GM18909 (cell line): ENCODE data around the gene PKNOX2.
A peak's percentile ranks its signal among the peaks of the same experiment; 100 is the strongest.

ENCODE experiments used
- ATAC-seq: cut with Tn5 transposase; IDR thresholded peaks from one replicate; pipeline ENCODE4 v1.9.1; 2021; ENCODE audit warnings: mild to moderate bottlenecking; ENCODE audit not compliant: unreplicated experiment, poor library complexity

Gene PKNOX2

GRCh38 chr11:125394296-125394695 lies 229.7 kb downstream of the PKNOX2 start:
- no peak for ATAC-seq

GRCh38 chr11:125397421-125397820 lies 232.9 kb downstream of the PKNOX2 start:
- no peak for ATAC-seq

- no peak for ATAC-seq
Measured at GRCh38 chr11:125398475-125398874, 233.9 kb downstream of the PKNOX2 start.

GRCh38 chr11:125398994-125399640 lies 234.6 kb downstream of the PKNOX2 start:
- ATAC-seq: no peak

GRCh38 chr11:125399945-125400344 lies 235.4 kb downstream of the PKNOX2 start:
- ATAC-seq: no peak

DNA sequence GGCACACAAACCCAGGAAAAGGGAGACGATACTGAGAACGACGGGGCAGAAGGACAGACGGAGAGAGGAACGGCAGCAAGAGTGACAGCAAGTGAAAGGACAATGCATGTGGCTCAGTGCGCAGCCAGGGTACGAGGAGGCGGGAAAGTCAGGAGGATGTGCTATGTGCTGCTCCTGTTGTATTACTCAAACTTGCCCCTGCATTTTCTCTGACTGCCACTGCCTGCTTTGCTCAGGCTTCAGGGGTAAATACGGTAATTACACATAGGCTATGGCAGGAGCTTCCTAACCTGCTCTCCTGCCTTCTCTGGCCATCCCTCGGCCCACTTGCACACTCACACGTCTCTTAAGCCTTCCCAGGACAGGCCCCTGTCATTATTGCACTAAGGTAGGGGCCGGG lies 236.7 kb downstream of the PKNOX2 start:
- no peak for ATAC-seq

DNA sequence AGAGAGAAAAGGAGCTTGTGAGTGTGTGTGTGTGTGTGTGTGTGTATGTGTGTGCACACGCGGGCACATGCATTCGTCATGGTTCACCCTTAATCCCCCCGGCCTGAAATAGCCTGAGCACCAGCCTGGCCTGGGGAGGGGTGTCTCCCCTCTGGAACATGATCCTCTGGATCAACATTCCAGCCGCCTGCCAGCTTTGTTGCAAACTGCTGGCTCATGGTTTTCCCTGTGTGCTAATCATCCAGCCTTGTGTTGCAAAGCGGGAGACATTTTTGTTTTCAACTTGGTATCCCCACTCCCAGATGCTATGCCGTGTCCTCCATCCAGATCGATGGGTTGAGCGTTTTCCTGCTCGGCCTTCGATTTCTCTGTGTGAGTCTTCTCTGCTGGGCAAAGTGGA lies 237.2 kb downstream of the PKNOX2 start:
- no peak for ATAC-seq

DNA sequence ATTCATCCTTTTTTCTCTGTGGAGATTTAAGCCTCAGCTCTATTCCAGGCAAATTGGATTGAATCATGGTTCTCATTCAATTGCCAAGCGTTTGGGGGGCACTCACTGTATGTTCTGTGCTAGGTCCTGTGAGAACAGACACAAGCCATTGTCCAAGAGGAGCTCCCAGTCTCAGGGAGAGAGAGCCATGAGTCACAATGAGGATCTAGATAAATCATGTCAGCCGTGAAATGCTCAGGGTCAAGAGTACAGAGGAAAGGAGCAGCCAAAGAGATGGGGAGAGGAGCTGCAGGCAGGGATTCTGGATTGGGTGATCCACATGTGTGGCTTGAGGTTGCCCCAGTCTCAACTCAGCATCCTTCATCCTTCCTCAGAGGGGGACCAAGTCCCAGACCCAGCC lies 237.9 kb downstream of the PKNOX2 start:
- ATAC-seq: no peak

DNA sequence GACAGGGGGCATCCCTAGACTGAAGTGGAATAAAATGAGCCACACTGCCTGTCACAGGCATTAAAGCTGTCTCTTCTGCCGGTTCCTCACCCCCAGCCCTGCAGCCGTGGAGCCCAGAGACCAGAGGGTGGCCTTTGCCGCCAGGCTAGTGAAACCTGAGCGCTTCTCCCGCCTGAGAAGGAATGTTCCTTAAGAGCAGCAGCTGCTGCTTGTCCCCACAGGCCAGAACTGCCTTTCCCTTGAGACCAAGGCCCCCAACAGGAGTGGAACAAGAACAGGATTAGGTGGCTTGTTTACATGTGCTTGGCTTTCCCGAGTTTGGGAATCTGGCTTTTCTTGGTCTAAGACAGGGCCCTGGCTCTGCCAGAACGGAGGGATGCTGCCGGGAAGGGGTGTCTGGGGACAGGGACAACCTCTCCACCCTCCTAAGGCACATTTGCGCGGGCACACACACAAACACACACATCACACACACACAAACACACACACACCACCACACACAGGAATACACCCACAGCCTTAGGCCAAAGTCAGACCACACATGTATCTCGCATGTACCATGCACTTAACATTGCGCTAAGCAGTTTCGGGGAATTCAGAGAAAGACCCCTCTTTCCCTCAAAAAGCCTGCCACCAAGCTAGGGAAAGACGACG lies 239.7 kb downstream of the PKNOX2 start:
- no peak for ATAC-seq

- peak; percentile 86 for ATAC-seq
Measured at GRCh38 chr11:125404811-125405790, 240.6 kb downstream of the PKNOX2 start.

- no peak for ATAC-seq
Measured at GRCh38 chr11:125407046-125407445, 242.5 kb downstream of the PKNOX2 start.

- ATAC-seq: no peak
Measured at GRCh38 chr11:125408311-125408711, 243.8 kb downstream of the PKNOX2 start.

GRCh38 chr11:125410091-125410490 lies 245.5 kb downstream of the PKNOX2 start:
- no peak for ATAC-seq

DNA sequence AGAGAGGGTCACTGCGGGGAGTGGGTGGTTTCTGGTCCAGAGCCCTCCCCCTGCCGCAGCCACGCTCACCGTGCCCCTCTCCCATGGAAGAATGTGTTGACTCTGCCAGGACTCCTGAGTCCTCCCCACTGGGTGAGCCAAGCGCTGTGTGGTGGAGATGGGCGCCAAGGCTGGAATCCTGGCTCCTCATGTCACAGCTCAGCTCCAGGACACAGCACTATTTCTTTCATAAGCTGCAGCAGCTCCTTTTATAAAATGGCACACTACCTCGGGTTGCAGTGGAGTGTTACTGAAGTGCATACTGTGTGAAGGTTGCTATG lies 247.6 kb downstream of the PKNOX2 start:
- ATAC-seq: no peak

GRCh38 chr11:125412509-125412908 lies 248.0 kb downstream of the PKNOX2 start:
- no peak for ATAC-seq

DNA sequence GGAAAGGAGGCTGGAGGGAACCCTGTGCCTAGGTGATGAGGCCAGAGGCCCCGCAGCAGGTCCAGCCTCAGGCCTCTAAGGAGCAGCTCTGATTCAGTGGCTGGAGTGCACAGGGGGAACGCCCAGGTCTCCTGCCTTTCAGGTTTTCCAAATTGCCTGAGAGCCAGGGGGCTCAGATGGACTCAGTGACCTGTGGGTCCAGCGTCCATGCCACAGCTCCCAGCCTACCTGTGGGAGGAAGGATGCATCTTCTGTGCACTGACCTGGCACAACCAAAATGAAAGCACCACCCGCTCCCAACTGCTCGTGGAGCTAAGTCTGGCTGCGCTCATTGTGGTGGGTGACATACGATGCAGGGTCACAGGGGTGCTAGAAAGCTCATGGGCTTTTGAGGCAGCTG lies 248.7 kb downstream of the PKNOX2 start:
- ATAC-seq: no peak

DNA sequence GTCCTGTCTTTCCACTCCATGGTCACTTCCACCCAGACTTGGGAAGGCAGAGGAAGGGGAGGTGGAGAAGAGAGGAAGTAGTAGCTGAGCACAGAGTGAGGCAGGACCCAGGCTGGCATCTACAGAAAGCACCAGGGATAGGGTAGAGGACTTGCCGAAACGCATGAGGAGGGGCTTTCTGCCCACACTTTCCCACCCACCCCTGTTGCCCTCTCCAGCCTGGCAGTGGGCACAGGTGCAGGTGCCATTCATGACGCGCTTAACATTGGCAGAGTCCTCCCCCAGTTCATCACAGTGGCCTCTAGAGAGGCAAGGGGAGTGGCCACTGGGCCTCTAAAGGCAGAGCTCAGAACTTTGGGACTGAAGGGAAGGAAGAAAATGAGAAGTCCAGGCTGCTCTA lies 249.6 kb downstream of the PKNOX2 start:
- ATAC-seq: no peak

- ATAC-seq: no peak
Measured at GRCh38 chr11:125416981-125417935, 252.7 kb downstream of the PKNOX2 start.

DNA sequence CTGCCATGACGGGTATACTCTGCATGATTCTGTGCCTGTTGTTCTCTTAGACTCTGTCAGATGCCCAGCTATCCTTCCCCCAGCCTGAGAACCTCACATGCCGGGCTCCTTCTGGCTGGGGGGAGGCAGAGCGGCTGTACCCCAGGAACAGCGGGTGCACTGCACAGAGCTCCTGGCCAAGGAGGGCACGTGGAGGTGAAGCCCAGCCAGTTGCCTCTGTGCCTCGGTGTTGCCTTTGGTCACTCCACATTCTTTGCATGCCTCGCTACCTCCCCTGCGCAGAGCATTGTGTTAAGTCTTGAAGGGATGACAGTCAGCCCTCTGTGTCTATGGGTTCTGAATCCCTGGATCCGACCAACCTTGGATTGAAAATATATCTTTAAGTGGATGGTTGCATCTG lies 253.8 kb downstream of the PKNOX2 start:
- no peak for ATAC-seq

- ATAC-seq: no peak
Measured at GRCh38 chr11:125422681-125423080, 258.1 kb downstream of the PKNOX2 start.
